GM12864 (cell line): Measurements from ENCODE around the gene SEPTIN8.

ENCODE experiments used
- DNase-seq: peaks from one replicate; pipeline ENCODE4 v3.0.0-alpha.2; 2011; ENCODE audit warnings: low read depth
- H3K4me3 ChIP-seq: 2 replicates; pipeline ENCODE4 v1.5.1; 2011; ENCODE audit warnings: mild to moderate bottlenecking, low read depth, low read length, control low read depth
- CTCF ChIP-seq: IDR thresholded peaks from 2 replicates; pipeline ENCODE4 v1.5.1; 2011; ENCODE audit warnings: low read depth, mild to moderate bottlenecking, moderate library complexity, low read length, control low read depth, inconsistent platforms; ENCODE audit errors: missing control alignments

Gene SEPTIN8

GRCh38 chr5:132774896-132775295 is 2.1 kb downstream of the SEPTIN8 start:
- no peak for TF ChIP-seq CTCF
- H3K4me3 ChIP-seq: no peak overlapping the region
- no peak for DNase-seq

GRCh38 chr5:132774406-132774805 is 2.6 kb downstream of the SEPTIN8 start:
- H3K4me3 ChIP-seq: no peak overlapping the region
- no peak for TF ChIP-seq CTCF
- DNase-seq: no peak

- no peak for TF ChIP-seq CTCF
- no peak overlapping the region for H3K4me3 ChIP-seq
- DNase-seq: no peak
These were observed 3.3 kb downstream of the SEPTIN8 start for GRCh38 chr5:132773601-132774355.

GRCh38 chr5:132773114-132773513 is 3.9 kb downstream of the SEPTIN8 start:
- DNase-seq: no peak
- TF ChIP-seq CTCF: no peak
- H3K4me3 ChIP-seq: no peak overlapping the region

GRCh38 chr5:132772291-132773070 is 4.6 kb downstream of the SEPTIN8 start:
- no peak for TF ChIP-seq CTCF
- DNase-seq: no peak
- no peak overlapping the region for H3K4me3 ChIP-seq

GRCh38 chr5:132771503-132771998 is 5.5 kb downstream of the SEPTIN8 start:
- no peak for TF ChIP-seq CTCF
- no peak for DNase-seq
- H3K4me3 ChIP-seq: no peak overlapping the region
